CD4-positive, alpha-beta T cell treated with Interleukin-17A for 4 hours (primary cell): Measurements from ENCODE around the gene SSH2.
"Not testable (repeated sequence)": the region's sequence is repeated elsewhere in the genome, so short reads cannot be mapped to it uniquely, and the experiment has no call there.

ENCODE experiments used
- DNase-seq: peaks from one replicate; pipeline ENCODE4 v3.0.0-alpha.2; 2020; ENCODE audit warnings: mixed read lengths

SSH2 gene

GRCh38 chr17:29698019-29698777 lies 231.8 kb downstream of the SSH2 start:
- DNase-seq, result no peak

GRCh38 chr17:29697371-29697770 lies 232.7 kb downstream of the SSH2 start:
- no peak for DNase-seq

- DNase-seq, result no peak
Observed at GRCh38 chr17:29694918-29695563, 235.0 kb downstream of the SSH2 start.

- no peak for DNase-seq
Observed at GRCh38 chr17:29693751-29694150, 236.3 kb downstream of the SSH2 start.

- DNase-seq, result no peak
Observed at GRCh38 chr17:29687596-29687995, 242.4 kb downstream of the SSH2 start.

- no peak for DNase-seq
Observed at GRCh38 chr17:29686993-29687590, 242.9 kb downstream of the SSH2 start.

- no peak for DNase-seq
Observed at GRCh38 chr17:29683481-29683880, 246.5 kb downstream of the SSH2 start.

- DNase-seq, result no peak
Observed at GRCh38 chr17:29682987-29683386, 247.0 kb downstream of the SSH2 start.

GRCh38 chr17:29682054-29682453 lies 248.0 kb downstream of the SSH2 start:
- no peak for DNase-seq

GRCh38 chr17:29677824-29678223 lies 252.2 kb downstream of the SSH2 start:
- no peak for DNase-seq

- DNase-seq, result no peak
Observed at GRCh38 chr17:29677221-29677791, 252.7 kb downstream of the SSH2 start.

GRCh38 chr17:29675961-29676360 lies 254.1 kb downstream of the SSH2 start:
- DNase-seq, result not testable (repeated sequence)

- peak; percentile 9 for DNase-seq
Observed at GRCh38 chr17:29674281-29674680, 255.7 kb downstream of the SSH2 start.

GRCh38 chr17:29671661-29672060 lies 258.4 kb downstream of the SSH2 start:
- no peak for DNase-seq

- DNase-seq, result no peak
Observed at GRCh38 chr17:29669266-29669665, 260.8 kb downstream of the SSH2 start.

- DNase-seq, result no peak
Observed at GRCh38 chr17:29667969-29668368, 262.1 kb downstream of the SSH2 start.

GRCh38 chr17:29665481-29665810 lies 264.6 kb downstream of the SSH2 start:
- DNase-seq, result no peak

GRCh38 chr17:29664743-29665480 lies 265.1 kb downstream of the SSH2 start:
- no peak for DNase-seq

- no peak for DNase-seq
Observed at GRCh38 chr17:29663155-29663554, 266.9 kb downstream of the SSH2 start.

- DNase-seq, result no peak
Observed at GRCh38 chr17:29661213-29661612, 268.8 kb downstream of the SSH2 start.

GRCh38 chr17:29659155-29659554 lies 270.9 kb downstream of the SSH2 start:
- DNase-seq, result no peak

- DNase-seq, result no peak
Observed at GRCh38 chr17:29655323-29655722, 274.7 kb downstream of the SSH2 start.
